GM12878 (cell line): ENCODE measurements around the gene PMM2. TPM values are rescaled to one million over a fixed set of nuclear protein-coding genes. Genes with fewer than 3 reads are reported as not detected.

Experiments used
- ATAC-seq: fragments of 200-7000 bp; cut with Tn5 transposase; 3 replicates; pipeline ENCODE4 v1.9.1; 2020; ENCODE audit warnings: mild to moderate bottlenecking, moderate library complexity
- BruUV-seq: library from RNA; stranded (reverse); fragments of 400-500 nt; replicated peaks from 2 replicates; lab custom pipeline; 2021; lab: Mats Ljungman, UMichigan
- CTCF ChIA-PET: fragments of 300-600 bp; sonication (Branson Sonifier 250); formaldehyde crosslinking; extraction: SDS; loops from one replicate; lab custom pipeline; 2021; ENCODE audit warnings: inconsistent platforms; lab: Yijun Ruan, JAX
- POLR2A ChIA-PET: fragments of 350-600 bp; formaldehyde crosslinking; extraction: SDS; loops from one replicate; lab custom pipeline; 2021; ENCODE audit warnings: inconsistent platforms; lab: Charles Lee
- RAD21 ChIA-PET: fragments of 300-600 bp; sonication (Branson Sonifier 250); formaldehyde crosslinking; loops from one replicate; lab custom pipeline; 2023; ENCODE audit warnings: antibody characterized with exemption; ENCODE audit not compliant: unreplicated experiment; lab: Charles Lee
- SMC1A ChIA-PET: fragments of 300-600 bp; sonication (Branson Sonifier 250); formaldehyde crosslinking; loops from one replicate; lab custom pipeline; 2023; ENCODE audit not compliant: unreplicated experiment, uncharacterized antibody; lab: Charles Lee
- DNase-seq: peaks from one replicate; pipeline ENCODE4 v3.0.0-alpha.2; 2011; ENCODE audit warnings: low read depth, low spot score
- FAIRE-seq: peaks from 3 replicates; lab custom pipeline; 2011; peaks lifted over from hg19 to GRCh38; lab: Jason Lieb, UNC
- H2AFZ ChIP-seq: 2 replicates; pipeline ENCODE4 v1.6.0; 2011; ENCODE audit warnings: low read depth, low read length, control low read depth; ENCODE audit not compliant: control insufficient read depth
- H3K27ac ChIP-seq: 2 replicates; pipeline ENCODE4 v1.5.1; 2011; ENCODE audit warnings: control low read depth; ENCODE audit not compliant: control insufficient read depth, insufficient read depth
- H3K27me3 ChIP-seq, 2 experiments: replicated peaks in 1 of 2; 2 replicates each; pipeline versions ENCODE4 v1.6.0 to v1.6.1; 2011; ENCODE audit warnings: low read length in 1 of 2; ENCODE audit not compliant: control insufficient read depth in 2 of 2, insufficient read depth in 2 of 2
- H3K36me3 ChIP-seq, 2 experiments: 2 replicates each; pipeline ENCODE4 v1.5.1; 2011; ENCODE audit warnings: low read length in 1 of 2; ENCODE audit not compliant: control insufficient read depth in 2 of 2, insufficient read depth in 2 of 2
- H3K4me1 ChIP-seq: 2 replicates; pipeline ENCODE4 v1.6.1; 2011; ENCODE audit warnings: mild to moderate bottlenecking, low read length, moderate library complexity, mixed read lengths; ENCODE audit not compliant: control insufficient read depth, insufficient read depth
- H3K4me2 ChIP-seq: 2 replicates; pipeline ENCODE4 v1.6.0; 2011; ENCODE audit warnings: control low read depth; ENCODE audit not compliant: control insufficient read depth, insufficient read depth
- H3K4me3 ChIP-seq: fragments of 200-600 bp; sonication (generic); 2 replicates; pipeline ENCODE4 v1.5.1; 2016
- H3K79me2 ChIP-seq: 2 replicates; pipeline ENCODE4 v1.6.0; 2011; ENCODE audit warnings: low read length; ENCODE audit not compliant: control insufficient read depth, insufficient read depth
- H3K9ac ChIP-seq: 2 replicates; pipeline ENCODE4 v1.8.0; 2011; ENCODE audit warnings: low read length, control low read depth, mixed read lengths; ENCODE audit not compliant: control insufficient read depth, insufficient read depth
- H3K9me3 ChIP-seq: replicated peaks from 3 replicates; pipeline ENCODE4 v1.5.1; 2011; ENCODE audit warnings: mild to moderate bottlenecking, low read length; ENCODE audit not compliant: control insufficient read depth, insufficient read depth
- H4K20me1 ChIP-seq: 2 replicates; pipeline ENCODE4 v1.6.0; 2011; ENCODE audit not compliant: control insufficient read depth, insufficient read depth
- ATF7 ChIP-seq: fragments of 450-650 bp; IDR thresholded peaks from 2 replicates; pipeline ENCODE4 v1.6.1; 2016; ENCODE audit warnings: low read depth, mild to moderate bottlenecking
- BCL3 ChIP-seq: IDR thresholded peaks from 2 replicates; pipeline ENCODE4 v1.6.1; 2011; ENCODE audit warnings: borderline replicate concordance, low read depth, mild to moderate bottlenecking, moderate library complexity, low read length; ENCODE audit not compliant: insufficient read depth, poor library complexity, severe bottlenecking
- ESRRA ChIP-seq: IDR thresholded peaks from 2 replicates; pipeline ENCODE4 v1.6.1; 2012; ENCODE audit warnings: mild to moderate bottlenecking, low read length, improper control_type of control experiment
- HDGF ChIP-seq: fragments of 450-650 bp; IDR thresholded peaks from 2 replicates; pipeline ENCODE4 v1.6.1; 2016; ENCODE audit warnings: antibody characterized with exemption
- JUNB ChIP-seq: IDR thresholded peaks from 2 replicates; pipeline ENCODE4 v1.6.1; 2016; ENCODE audit warnings: antibody characterized with exemption, mild to moderate bottlenecking
- MEF2A ChIP-seq: IDR thresholded peaks from 2 replicates; pipeline ENCODE4 v1.6.1; 2011; ENCODE audit warnings: low read depth, mild to moderate bottlenecking, low read length, moderate library complexity; ENCODE audit not compliant: insufficient read depth
- NFXL1 ChIP-seq: fragments of 450-650 bp; IDR thresholded peaks from 2 replicates; pipeline ENCODE4 v1.6.1; 2017; ENCODE audit warnings: antibody characterized with exemption, mild to moderate bottlenecking, borderline replicate concordance
- NR2C2 ChIP-seq: IDR thresholded peaks from 2 replicates; pipeline ENCODE4 v1.6.1; 2011; ENCODE audit warnings: borderline replicate concordance, low read depth; ENCODE audit not compliant: control insufficient read depth, insufficient read length
- RBBP5 ChIP-seq: fragments of 200-600 bp; sonication (generic); conservative IDR thresholded peaks from 2 replicates; pipeline ENCODE4 v1.6.1; 2016
- SMAD5 ChIP-seq: IDR thresholded peaks from 2 replicates; pipeline ENCODE4 v1.6.1; 2016; ENCODE audit warnings: antibody characterized with exemption, low read depth
- STAT3 ChIP-seq: IDR thresholded peaks from 2 replicates; pipeline ENCODE4 v1.6.1; 2011; ENCODE audit warnings: low read depth, low read length, improper control_type of control experiment
- TBL1XR1 ChIP-seq: IDR thresholded peaks from 2 replicates; pipeline ENCODE4 v1.6.1; 2012; ENCODE audit warnings: low read depth, low read length, improper control_type of control experiment
- TCF3 ChIP-seq: IDR thresholded peaks from 2 replicates; pipeline ENCODE4 v1.6.1; 2012; ENCODE audit warnings: low read depth, mild to moderate bottlenecking, low read length, borderline replicate concordance; ENCODE audit not compliant: insufficient read depth
- ZSCAN29 ChIP-seq: fragments of 450-650 bp; IDR thresholded peaks from 2 replicates; pipeline ENCODE4 v1.6.1; 2017; ENCODE audit warnings: mild to moderate bottlenecking, moderate library complexity
- WGBS: methylation state at CpG from one replicate; pipeline ENCODE4 v1.1.6; 2016; ENCODE audit warnings: low lambda C conversion rate; ENCODE audit not compliant: insufficient replicate concordance, insufficient coverage; ENCODE audit errors: missing lambda C conversion rate; 5-methylcytosine and 5-hydroxymethylcytosine counted together
- in situ Hi-C: fragments of 300-500 bp; cut with MboI; formaldehyde crosslinking; loops from 9 replicates; pipeline ENCODE4 v1.14.3; 2018; ENCODE audit warnings: mixed read lengths
- intact Hi-C: fragments of 100-400 bp; cut with micrococcal nuclease; formaldehyde crosslinking; loops from one replicate; pipeline ENCODE4 v1.14.2; 2022; ENCODE audit not compliant: unreplicated experiment
- polyA plus RNA-seq, 11 experiments: library from polyadenylated mRNA; depleted of rRNA in 4 of 11; unstranded in 6 of 11; stranded (reverse) in 5 of 11; fragments of >200 nt; fragmentation: Nextera tagmentation in 4 of 11; fragmentation: Illumina TruSeq in 1 of 11; extraction: Ambion mirVana in 4 of 11; extraction: Trizol in 1 of 11; gene quantifications; 1 replicate in 1 of 11; 2 replicates in 10 of 11; pipeline versions ENCODE4 v1.2.1 to v1.2.3, GENCODE V29; 2011 to 2016; ENCODE audit warnings: inconsistent platforms in 2 of 11, missing spikeins in 2 of 11, low read depth in 1 of 11
- total RNA-seq, 4 experiments: library from RNA; depleted of rRNA in 3 of 4; stranded (reverse); fragments of >200 nt in 3 of 4; fragmentation: Illumina TruSeq in 1 of 4; extraction: Trizol in 1 of 4; gene quantifications; 2 replicates each; pipeline versions ENCODE4 v1.2.1 to v1.2.3, GENCODE V29; 2013 to 2021

PMM2 gene
- total and polyA plus RNA-seq, 10 of the 15 experiments (the other 5 are each of a cell fraction or from before 2014, with no cell fraction given) = 22.6 to 69.4 (median 52.3) TPM

GRCh38 chr16:8795818-8796217, 1.8 kb upstream of the PMM2 start:
- FAIRE-seq (no peak), ATAC-seq (no peak), DNase-seq (no peak)
- no peak for TF ChIP-seq NFXL1
- TF ChIP-seq TCF3 = no peak
- TF ChIP-seq ATF7 = no peak
- no peak for TF ChIP-seq MEF2A
- no peak for TF ChIP-seq ZSCAN29
- no peak for TF ChIP-seq TBL1XR1
- no peak for TF ChIP-seq RBBP5
- TF ChIP-seq NR2C2 = no peak
- TF ChIP-seq BCL3 = no peak
- TF ChIP-seq SMAD5 = no peak
- TF ChIP-seq ESRRA = no peak
- TF ChIP-seq STAT3 = no peak
- no peak for TF ChIP-seq JUNB
- no peak for TF ChIP-seq HDGF
- Histone ChIP-seq H3K9ac (no peak overlapping the region), H2AFZ (no peak overlapping the region), H3K4me2 (peak overlapping the region; percentile 87), H3K27me3 (no peaks in the 10 kb centered on the region), H3K36me3 (no peaks in the 10 kb centered on the region; a peak in 1 of 4 replicates), H4K20me1 (peaks cover under 1% of the 10 kb centered on the region; the same call in 1 of the 2 replicates), H3K9me3 (no peaks in the 10 kb centered on the region), H3K79me2 (peaks cover 52% of the 10 kb centered on the region), H3K27ac (peak overlapping the region; percentile 18; the same call in 1 of the 2 replicates), H3K4me1 (peaks cover 10% of the 10 kb centered on the region), H3K4me3 (no peak overlapping the region)
- WGBS = 94% methylated on average over 10 of the region's 10 CpGs
- ChIA-PET CTCF (interaction anchor here (0.7 to 2.1 kb wide), 3 partner anchors 85 to 339 kb away, joined by 3 to 8 read pairs (median 4); no protein-coding TSS in a partner anchor), RAD21 (interaction anchor here (1.0 to 2.8 kb wide), 2 partner anchors 22 to 84 kb away, joined by 3 to 15 read pairs; no protein-coding TSS in a partner anchor), SMC1A (interaction anchor here (0.9 to 1.0 kb wide), 2 partner anchors 79 to 174 kb away, joined by 3 read pairs; partner anchors contain the start of gene METTL22), POLR2A (interaction anchor here (1.8 to 2.0 kb wide), 2 partner anchors 71 to 73 kb away, joined by 5 read pairs; partner anchors contain the start of gene CARHSP1)
- BruUV-seq = no TSS peak
- intact Hi-C loops = loop anchor here (5.0 kb wide), 4 partner anchors 96 to 336 kb away; partner anchors contain the start of gene HAPSTR1
- in situ Hi-C loops = loop anchor here (5.0 kb wide), 1 partner anchor 134 kb away; no protein-coding TSS in a partner anchor
